Sciatic nerve (tissue), 2 donors: ENCODE data around the gene C3. TPM values are rescaled to one million over a fixed set of nuclear protein-coding genes. Genes with fewer than 3 reads are reported as not detected.

Source experiments
- ATAC-seq: fragments of 200-7000 bp; cut with Tn5 transposase; one replicate; pipeline ENCODE4 v1.9.1; 2020; ENCODE audit warnings: mild to moderate bottlenecking, moderate library complexity
- DNase-seq: peaks from one replicate; pipeline ENCODE4 v3.0.0-alpha.2; 2020; ENCODE audit warnings: low spot score
- intact Hi-C: fragments of 100-400 bp; cut with DNase I; formaldehyde crosslinking; loops from one replicate; pipeline ENCODE4 v1.14.2; 2022
- total RNA-seq: library from RNA; stranded (reverse); fragmentation: NEBNext Ultra II Directional; extraction: Animal tissue kit (Norgen Biotek cat#: 25700); gene quantifications from one replicate; pipeline ENCODE4 v1.2.1, GENCODE V29; 2021
- donor health status: DM: no; HTN: no; CAD: no.
- donor health status: DM: no; HTN: no; CAD: no.

The C3 gene
- total RNA-seq, 1 donor from 2014 or later: 971 TPM

- intact Hi-C loops: no loop called here
- ATAC-seq: no peak
- no peak for DNase-seq
Measured at GRCh38 chr19:6705931-6706632, 14.4 kb downstream of the C3 start.

- ATAC-seq: no peak
- DNase-seq: no peak
- intact Hi-C loops: no loop called here
Measured at GRCh38 chr19:6700586-6701316, 19.7 kb downstream of the C3 start.

GRCh38 chr19:6699935-6700334 lies 20.5 kb downstream of the C3 start:
- DNase-seq: no peak
- ATAC-seq: no peak
- intact Hi-C loops: no loop called here

GRCh38 chr19:6697291-6697690 lies 23.2 kb downstream of the C3 start:
- intact Hi-C loops: no loop called here
- no peak for DNase-seq
- no peak for ATAC-seq

GRCh38 chr19:6696239-6696820 lies 24.1 kb downstream of the C3 start:
- no peak for DNase-seq
- ATAC-seq: no peak
- intact Hi-C loops: no loop called here

- intact Hi-C loops: no loop called here
- ATAC-seq: no peak
- DNase-seq: no peak
Measured at GRCh38 chr19:6694147-6694815, 26.2 kb downstream of the C3 start.

GRCh38 chr19:6693681-6694080 lies 26.8 kb downstream of the C3 start:
- DNase-seq (no peak), ATAC-seq (no peak)
- intact Hi-C loops: no loop called here

GRCh38 chr19:6693056-6693471 lies 27.4 kb downstream of the C3 start:
- no peak for ATAC-seq
- no peak for DNase-seq
- intact Hi-C loops: no loop called here

- no peak for DNase-seq
- no peak for ATAC-seq
Measured at GRCh38 chr19:6692027-6692426, 28.4 kb downstream of the C3 start.

GRCh38 chr19:6691342-6691741 lies 29.1 kb downstream of the C3 start:
- no peak for DNase-seq
- intact Hi-C loops: no loop called here
- no peak for ATAC-seq

More at GRCh38 chr19:6692027-6692426, 28.4 kb downstream of the C3 start:
- intact Hi-C loops: no loop called here

- ATAC-seq: no peak
- intact Hi-C loops: no loop called here
- DNase-seq: no peak
Measured at GRCh38 chr19:6690160-6690885, 30.1 kb downstream of the C3 start.

- DNase-seq: no peak
- ATAC-seq: no peak
Measured at GRCh38 chr19:6687114-6687513, 33.3 kb downstream of the C3 start.

GRCh38 chr19:6686628-6686975 lies 33.8 kb downstream of the C3 start:
- intact Hi-C loops: no loop called here
- DNase-seq: no peak
- ATAC-seq: no peak

More at GRCh38 chr19:6687114-6687513, 33.3 kb downstream of the C3 start:
- intact Hi-C loops: no loop called here

- intact Hi-C loops: no loop called here
- DNase-seq (no peak), ATAC-seq (no peak)
Measured at GRCh38 chr19:6685962-6686627, 34.4 kb downstream of the C3 start.

- ATAC-seq: no peak
- intact Hi-C loops: no loop called here
- no peak for DNase-seq
Measured at GRCh38 chr19:6685482-6685881, 35.0 kb downstream of the C3 start.

GRCh38 chr19:6683971-6684370 lies 36.5 kb downstream of the C3 start:
- DNase-seq: no peak
- intact Hi-C loops: no loop called here
- no peak for ATAC-seq

- ATAC-seq: no peak
- no peak for DNase-seq
- intact Hi-C loops: no loop called here
Measured at GRCh38 chr19:6682607-6683128, 37.8 kb downstream of the C3 start.

- no peak for DNase-seq
- no peak for ATAC-seq
- intact Hi-C loops: no loop called here
Measured at GRCh38 chr19:6680141-6680540, 40.3 kb downstream of the C3 start.

- intact Hi-C loops: no loop called here
- ATAC-seq (no peak), DNase-seq (no peak)
Measured at GRCh38 chr19:6679139-6679538, 41.3 kb downstream of the C3 start.
